ENCODE results near the gene PAQR8.
"Not testable (repeated sequence)": the region's sequence is repeated elsewhere in the genome, so short reads cannot be mapped to it uniquely, and the experiment has no call there.

Gene PAQR8

DNA sequence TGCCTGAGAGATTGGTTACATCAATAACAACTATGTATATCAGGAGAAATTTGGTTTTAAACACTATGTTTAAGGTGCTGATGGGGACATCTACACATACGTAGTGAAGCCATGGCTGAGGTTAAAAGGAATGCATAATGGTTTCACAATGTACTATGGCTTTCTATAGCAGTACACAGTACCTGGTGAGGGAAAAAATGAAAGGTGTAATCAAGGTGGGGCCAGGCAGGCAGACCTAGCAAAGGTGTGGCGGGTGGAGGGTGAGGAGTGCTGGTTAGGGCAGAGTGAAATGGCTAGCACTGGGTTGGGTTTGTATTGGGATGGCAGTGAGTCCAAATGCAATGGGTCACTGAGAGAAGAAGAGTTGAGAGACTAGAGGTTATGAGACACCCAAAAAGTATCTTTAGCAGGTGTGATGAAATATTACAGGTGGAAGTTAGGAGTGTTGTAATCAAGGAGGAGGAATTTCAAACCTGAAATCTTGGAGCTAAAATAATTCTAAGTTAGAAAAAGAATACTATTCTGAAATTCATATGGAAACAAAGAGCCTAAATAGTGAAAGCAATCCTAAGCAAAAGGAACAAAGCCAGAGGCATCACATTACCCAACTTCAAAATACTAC, 22.3 kb downstream of the PAQR8 start:
- DNase-seq: no peak

DNA sequence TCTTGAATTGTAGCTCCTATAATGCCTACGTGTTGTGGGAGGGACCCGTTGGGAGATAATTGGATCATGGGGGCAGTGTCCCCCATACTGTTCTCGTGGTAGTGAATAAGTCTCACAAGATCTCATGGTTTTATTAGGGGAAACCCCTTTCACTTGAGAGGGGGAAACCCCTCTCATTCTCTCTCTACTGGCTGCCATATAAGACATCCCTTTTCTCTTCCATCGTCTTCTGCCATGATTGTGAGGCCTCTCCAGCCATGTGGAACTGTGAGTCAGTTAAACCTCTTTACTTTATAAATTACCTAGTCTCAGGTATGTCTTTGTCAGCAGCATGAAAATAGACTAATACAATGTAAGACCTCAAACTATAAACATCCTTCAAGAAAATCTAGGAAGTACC, 23.1 kb downstream of the PAQR8 start:
- DNase-seq: no peak

DNA sequence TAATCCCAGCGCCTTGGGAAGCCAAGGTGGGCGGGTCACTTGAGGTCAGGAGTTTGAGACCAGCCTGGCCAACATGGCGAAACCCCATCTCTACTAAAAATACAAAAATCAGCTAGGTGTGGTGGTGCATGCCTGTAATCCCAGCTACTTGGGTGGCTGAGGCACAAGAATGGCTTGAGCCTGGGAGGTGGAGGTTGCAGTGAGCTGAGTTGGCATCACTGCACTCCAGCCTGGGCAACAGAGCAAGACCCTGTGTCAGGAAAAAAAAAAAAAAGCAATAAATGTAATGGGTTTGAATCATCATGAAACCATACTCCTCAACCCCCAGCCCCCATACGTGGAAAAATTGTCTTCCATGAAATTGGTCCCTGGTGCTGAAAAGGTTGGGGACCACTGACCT, 26.2 kb downstream of the PAQR8 start:
- DNase-seq: not testable (repeated sequence)

DNA sequence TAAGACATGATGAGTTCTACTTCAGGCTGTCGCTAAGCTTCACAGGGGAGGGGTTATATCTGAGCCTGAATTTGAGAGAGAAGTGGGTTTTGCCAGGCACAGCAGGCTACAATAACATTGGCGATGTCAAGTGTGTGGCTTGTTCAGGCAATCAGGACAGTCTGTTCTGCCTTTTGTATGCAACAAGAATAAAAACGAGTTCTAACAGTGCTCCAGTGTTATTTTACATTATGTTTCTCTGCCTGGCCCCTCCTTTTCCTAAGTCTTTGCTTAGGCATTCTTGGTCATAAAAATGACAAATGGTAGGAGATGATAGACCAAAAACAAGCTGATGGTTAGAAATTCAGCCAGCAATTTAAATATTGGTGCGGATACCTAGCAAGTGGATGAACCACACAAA, 26.8 kb downstream of the PAQR8 start:
- no peak for DNase-seq

DNA sequence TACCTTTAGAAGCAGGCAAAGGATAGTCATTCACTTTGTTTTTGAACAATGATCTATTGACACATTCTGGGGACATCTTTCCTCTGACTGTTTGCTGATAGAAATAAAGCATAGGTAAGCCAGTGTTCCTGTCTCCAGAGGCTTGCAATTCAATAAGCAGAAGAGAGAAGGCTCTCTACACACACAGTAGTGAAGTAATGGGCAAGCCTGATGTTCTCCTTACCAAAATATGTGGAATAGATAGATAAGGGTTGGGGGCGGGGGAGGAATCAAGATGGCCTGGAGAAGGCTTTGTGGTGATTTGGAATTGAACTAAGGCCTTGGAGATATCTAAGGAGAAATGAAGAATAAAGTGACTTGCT, 27.3 kb downstream of the PAQR8 start:
- DNase-seq: peak; percentile 77

DNA sequence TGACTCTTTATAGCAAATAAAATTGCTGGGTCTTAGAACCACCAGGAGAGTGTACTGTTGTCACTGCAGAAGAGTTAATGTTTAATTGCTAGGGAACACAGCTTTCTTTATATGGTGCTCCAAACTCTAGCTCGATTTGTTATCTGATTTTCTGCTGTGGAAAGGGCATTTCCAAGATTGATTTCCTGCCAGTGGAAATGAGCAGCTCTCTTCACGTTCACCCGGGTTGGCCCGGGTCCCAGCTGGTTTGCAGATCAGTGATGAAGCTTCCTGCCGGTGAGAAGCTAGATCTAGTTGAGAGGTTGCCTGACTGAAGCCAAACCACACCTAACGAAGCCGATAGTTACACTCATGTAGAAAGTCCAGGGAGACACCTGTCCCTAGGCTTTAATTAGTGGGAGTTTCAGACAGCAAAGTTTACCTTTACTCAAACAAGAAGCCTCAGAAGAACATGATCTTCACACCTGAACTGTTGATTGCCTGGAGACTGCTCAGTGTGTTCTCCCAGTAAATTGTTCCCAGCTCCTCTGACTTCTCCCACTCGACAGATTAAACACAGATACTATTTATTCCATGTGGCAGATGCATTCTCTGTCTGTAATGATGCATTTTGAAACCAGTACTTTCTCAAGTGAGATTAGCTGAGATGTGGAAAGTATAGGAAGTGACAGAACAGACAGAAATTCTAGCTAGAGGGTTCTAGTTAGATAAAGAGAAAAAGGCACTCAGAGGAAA, 27.8 kb downstream of the PAQR8 start:
- no peak for DNase-seq

DNA sequence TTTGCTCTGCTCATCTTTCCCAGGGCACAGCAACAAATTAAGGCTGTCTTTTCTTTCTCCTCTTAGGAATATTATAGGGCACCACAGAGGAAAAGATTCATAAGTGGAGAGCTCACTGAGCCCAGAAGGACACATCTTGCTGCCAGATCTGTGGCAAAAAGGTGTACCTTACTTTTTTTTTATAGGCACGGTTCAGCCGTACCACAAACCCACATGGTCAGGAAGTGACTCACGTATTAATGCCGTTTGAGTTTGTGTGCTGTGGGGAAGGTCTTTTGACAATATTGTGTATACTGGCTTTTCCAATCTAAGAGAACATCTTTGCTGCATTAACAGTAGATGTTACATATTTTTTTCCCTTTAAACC, 28.4 kb downstream of the PAQR8 start:
- DNase-seq: peak; percentile 85

DNA sequence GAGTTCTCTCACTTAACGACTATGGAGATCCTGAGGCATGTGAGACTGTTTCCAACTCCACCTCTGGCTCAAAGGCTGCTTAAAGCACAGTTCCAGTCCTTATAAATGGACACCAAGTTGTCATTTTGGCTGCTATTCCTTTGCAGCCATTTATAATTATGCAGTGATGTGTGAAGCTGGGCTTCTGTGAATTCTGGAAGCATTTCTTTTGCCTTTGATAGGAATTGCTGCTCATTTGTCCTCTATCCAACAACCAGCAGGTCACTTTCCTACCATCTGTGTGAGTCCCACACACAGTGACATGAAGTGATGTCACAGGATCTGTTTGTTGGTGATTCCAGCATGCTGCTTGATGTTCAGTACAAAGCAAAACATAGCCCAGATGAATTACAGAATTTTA, 29.6 kb downstream of the PAQR8 start:
- no peak for DNase-seq

DNA sequence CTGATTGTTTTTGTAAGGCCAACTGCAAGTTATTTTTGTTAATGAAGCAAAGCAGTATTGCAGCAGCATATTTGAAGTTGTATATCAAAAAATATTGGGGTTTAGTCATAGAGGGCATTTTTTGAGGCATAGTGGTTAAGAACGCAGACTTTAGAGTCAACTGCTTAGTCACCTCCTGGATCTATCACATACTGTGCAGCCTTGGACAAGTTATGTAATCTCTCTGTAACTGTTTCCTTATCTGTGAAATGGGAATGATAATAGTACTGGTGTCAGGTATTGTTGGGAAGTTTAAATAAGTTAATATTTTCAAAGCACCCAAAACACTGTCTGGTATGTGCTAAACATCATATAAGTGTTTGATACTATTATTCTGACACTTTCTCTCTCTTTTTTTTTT, 31.0 kb downstream of the PAQR8 start:
- DNase-seq: peak; percentile 63

DNA sequence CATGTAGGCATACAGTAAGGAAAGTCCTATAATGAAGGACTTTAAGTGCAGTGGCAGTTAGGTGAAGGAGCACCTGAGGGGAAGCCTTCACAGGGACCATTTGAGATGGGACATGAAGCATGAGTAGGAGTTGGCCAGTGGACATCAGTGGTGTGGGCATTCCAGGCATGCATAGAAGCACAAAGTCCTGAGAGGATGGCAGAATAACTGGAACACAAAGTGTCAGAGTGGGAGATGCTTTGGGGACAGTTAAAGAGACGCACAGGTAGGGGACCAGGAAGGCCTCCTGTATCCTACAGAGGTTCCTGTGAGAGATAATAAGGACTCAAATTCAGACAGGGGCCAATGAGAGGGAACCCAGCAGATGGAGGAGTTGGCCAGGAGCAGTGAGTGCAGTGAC, 31.8 kb downstream of the PAQR8 start:
- no peak for DNase-seq

DNA sequence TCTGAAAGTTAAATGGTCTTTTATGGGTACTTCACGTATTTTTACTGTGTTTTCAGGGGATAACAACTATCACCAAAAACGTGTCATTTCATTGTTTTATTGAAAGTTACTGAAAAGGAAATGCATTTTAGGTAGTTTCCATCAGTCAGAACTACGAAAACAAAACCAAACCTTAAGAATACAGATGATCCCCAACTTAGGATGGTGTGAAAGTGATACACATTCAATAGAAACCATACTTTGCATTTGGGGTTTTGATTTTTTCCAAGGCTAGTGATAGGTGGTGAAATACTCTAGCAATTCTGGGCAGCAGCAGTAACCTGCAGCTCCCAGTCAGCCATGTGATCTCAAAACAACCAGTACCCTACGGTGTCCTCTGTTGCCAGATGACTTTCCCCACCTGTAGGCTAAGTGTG, 32.3 kb downstream of the PAQR8 start:
- DNase-seq: no peak

DNA sequence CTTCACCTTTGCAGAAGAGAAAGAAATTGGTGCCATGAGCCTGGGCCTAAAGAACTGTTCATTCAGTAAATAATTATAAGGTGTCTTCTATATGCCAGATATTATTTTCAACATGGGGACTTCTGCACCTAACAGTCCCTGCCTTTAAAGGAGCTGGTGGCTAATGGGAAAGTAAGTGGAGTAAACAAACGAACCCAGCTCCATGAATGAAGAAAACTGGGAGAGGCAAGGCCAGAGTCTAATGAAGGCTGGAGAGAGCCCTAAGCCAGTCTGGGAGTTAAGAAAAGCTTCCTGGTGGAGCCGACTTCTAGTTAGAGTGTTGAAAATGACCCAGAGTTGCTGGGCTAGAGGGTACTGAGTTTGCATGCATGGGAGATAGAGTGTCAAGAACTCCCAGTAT, 34.0 kb downstream of the PAQR8 start:
- no peak for DNase-seq

DNA sequence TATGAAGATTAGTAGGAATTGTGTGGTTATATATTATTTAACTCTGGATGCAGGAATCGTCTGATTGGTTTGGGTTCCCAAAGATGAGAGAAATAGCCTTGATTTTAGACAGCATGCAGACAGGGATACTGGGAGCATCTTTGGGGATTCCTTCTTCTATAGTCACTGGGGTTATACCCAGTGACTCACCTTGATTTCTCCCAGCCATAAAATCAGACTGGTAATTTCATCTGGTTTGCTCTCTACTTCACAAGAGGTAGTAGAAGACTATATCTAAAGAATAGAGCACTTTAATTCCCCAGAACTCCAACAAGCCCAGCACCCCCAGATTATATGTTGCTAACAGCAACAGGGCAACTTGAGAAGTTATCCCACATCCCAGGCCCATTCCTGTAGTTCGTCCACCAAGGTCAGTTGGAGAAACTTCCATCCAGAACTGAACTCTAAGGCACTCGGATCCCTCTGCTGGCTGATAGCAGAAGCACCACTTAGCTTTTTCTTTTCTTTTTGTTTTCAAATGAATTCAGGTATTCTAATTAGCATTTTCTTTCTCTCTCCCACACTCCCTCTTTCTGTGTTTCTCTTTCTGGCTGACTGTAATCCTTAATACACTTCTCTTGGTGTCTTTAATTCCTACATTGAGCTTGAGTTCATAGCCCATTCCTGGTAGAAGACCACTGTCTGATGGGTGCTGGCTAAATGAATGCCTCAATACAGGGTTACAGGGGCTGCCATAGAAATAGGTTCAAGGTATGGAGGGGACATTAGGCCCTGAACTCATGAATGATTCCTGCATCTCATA, 37.8 kb downstream of the PAQR8 start:
- peak; percentile 84 for DNase-seq

DNA sequence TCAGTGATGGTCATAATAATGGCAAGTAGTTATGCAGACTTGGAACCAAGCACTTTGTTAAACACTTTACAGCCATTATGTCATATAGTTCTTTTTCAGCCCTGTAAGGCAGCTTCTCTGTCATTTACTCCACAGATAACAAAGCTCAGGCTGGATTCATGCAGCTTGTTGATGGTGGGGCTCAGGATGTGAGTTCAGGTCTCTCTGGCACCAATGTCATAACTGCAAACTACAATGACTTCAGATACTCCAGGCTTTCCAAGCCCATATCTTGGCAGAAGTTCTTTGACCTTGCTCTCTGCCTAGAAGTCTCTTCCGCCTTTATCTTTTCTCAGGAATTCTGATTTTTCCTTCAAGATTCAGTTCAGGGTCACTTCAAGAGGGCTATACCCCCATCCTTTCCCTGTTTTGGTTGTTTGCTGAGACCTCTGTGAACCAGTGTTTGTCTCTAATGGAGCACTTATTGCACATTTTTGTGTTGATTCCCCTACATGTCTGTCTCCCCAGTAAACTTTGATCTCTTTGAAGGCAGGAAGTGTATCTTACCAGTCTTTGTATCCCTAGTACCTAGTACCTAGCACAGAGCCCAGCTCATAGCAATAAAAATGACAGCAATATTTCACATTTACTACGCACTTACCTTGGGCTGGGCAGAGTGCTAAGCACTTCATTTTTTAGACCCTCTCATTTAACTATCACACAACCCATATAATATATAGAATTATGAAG, 38.5 kb downstream of the PAQR8 start:
- DNase-seq: no peak

DNA sequence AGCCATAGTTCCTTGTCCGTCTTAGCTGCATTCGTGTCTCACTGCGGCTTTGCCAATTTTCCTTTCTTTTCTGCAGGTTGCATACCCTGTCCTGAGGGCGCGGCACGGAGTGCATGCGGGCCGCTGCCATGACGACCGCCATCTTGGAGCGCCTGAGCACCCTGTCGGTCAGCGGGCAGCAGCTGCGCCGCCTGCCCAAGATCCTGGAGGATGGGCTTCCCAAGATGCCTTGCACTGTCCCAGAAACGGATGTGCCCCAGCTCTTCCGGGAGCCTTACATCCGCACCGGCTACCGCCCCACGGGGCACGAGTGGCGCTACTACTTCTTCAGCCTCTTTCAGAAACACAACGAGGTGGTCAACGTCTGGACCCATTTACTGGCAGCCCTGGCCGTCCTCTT, 41.1 kb downstream of the PAQR8 start:
- no peak for DNase-seq

DNA sequence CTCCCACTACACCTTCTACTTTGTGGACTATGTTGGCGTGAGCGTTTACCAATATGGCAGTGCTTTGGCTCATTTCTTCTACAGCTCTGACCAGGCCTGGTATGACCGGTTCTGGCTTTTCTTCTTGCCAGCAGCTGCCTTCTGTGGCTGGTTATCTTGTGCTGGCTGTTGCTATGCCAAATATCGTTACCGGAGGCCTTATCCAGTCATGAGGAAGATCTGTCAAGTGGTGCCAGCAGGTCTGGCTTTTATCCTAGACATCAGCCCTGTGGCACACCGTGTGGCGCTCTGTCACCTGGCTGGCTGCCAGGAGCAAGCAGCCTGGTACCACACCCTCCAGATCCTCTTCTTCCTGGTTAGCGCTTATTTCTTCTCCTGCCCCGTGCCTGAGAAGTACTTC, 41.7 kb downstream of the PAQR8 start:
- peak; percentile 87 for DNase-seq

DNA sequence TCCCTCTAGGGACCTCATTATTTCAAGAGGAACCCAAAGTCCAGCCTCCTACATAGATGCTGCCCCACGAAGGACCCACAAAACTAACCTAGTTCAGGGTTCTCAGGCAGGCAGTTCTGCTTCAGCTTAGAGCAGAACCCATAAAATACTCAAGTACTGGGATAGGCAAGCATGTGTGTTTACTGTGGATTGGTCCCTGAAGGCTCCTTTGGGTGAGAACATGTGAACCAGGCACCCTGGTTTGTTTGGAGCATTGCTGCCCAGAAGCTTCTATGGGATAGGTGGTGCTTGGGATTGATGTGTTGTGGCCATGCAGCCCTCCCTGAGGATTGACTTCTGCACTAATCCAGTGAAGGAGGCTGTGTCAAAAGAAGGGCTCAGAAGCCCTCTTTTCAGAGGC, 43.3 kb downstream of the PAQR8 start:
- DNase-seq: no peak

DNA sequence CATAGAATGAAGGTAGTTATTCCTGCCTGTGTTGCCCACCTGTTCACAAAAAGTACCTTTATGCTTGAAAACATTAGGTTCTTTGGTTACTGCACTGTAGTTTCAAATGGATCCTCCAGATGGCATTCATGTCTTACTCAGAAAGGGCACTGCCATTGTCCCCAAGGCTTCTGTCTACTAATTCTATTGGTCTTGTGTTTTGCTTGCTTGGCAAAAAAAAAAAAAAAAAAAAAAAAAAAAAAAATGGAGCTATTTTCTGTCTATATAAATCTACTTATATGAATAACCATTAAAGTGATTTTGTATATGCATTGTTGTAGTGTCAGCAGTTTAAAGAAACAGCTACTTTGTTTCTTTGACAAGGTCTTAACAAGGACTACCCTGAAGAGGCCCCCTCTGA, 45.5 kb downstream of the PAQR8 start:
- peak; percentile 88 for DNase-seq

DNA sequence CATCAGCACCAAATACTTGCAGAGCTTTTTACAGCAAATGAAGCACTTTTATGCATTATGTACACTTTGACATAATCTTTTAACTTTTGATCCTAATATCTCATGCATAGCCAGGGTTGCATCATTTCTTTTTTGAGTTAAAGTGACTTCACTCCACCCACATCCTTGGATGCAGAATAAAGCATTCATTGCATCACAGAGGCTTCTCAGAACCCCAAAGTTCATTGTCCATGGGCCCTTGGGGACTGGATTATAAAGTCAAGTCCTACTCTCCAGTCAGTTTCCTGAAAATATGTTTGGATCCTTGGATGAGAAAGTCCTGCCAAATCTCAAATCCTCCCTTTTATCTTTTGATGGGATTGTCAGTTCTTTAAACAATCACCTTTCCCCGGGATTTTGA, 47.5 kb downstream of the PAQR8 start:
- no peak for DNase-seq

DNA sequence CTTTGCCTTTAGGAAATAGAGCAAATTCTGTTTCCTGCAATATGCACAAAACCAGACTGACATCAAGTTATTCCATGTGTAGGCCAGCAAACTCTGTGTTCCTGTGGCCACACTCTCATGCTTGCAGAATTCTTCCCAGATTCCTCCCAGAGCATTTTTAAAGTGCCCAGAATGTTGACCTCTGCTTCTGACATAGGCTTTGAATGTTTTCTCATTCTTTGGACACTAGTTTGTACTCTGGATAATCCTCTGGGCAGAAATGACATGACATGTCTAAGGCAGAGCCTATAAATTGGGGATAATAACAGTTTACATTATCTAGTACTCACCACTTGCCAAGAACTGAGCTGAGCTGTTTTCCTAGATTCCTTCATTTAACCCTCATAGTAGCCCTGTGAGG, 49.0 kb downstream of the PAQR8 start:
- DNase-seq: no peak

DNA sequence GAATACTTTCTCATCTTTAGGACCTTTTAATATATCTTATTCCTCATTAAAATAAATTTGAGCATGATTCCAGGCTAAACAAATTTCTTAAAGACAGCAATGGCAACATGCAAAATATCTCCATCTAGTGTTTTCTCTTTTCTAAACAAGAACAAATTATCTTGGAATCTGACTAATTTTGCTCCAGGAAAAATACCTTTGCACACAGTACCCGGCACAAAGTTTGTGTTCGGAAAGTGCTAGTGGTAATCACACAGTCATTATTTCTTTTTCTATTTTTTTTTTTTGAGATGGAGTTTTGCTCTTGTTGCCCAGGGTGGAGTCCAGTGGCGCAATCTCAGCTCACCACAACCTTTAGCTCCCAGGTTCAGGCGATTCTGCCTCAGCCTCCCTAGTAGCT, 50.0 kb downstream of the PAQR8 start:
- DNase-seq: no peak

DNA sequence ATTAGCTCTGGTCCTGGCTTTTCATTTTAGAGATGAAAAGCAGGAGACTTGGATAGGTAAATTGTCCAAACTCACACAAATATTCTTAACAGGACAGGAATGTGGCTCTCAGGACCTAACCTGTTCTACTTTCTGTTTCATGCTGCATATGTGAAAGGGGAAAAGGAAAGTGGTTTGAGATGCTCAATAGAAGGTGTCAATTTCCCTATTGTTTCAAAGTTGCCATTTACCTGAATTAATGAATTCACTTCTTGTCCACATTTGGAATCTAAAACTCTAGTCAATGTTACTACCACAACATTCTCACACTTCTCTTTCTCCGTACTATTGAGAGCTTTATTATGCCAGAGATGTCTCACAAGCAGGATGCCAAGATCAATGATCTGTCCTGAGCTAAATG, 53.4 kb downstream of the PAQR8 start:
- no peak for DNase-seq

DNA sequence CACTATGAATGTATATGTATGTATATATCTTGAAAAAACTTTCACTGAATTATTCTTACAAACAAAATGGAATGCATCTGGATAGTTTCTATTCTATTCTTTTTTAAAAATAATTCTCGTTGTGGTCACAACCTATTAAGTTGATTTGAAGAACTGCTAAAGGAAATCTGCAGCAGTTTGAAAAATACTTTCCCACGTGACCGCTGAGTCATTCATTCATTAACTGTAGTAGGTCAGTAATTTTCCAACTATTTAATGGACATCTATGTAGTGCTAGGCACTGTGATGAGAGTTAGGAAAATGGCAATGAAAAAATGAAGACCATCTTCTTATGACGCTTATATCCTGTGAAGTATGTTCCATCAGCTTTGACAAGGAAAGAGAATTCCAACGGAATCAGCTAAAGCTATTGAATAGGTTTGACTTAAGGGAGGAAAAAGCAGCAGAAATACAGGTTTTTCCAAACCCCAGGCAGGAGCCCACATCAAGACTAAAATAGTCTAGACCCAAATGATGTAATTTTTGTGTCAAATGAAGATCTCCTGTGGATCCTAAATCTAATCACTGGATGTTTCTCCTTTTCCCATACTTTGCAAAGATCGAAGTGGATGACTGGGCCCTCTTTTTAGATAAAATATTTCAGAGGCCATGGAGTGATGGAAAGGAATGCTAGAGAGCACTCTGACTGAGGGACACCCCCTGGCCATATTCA, 54.1 kb downstream of the PAQR8 start:
- peak; percentile 48 for DNase-seq
